Body of pancreas (tissue), 4 donors: ENCODE data around the gene SVBP.

Source experiments
- CTCF ChIP-seq, 7 experiments: fragments of 450-650 bp in 4 of 7; fragments of 200-600 bp in 3 of 7; sonication (generic) in 3 of 7; IDR thresholded peaks; one replicate each; pipeline ENCODE4 v1.5.1; 2016 to 2019; ENCODE audit warnings: antibody characterized with exemption in 7 of 7
- POLR2A ChIP-seq, 3 donors: fragments of 450-650 bp; IDR thresholded peaks; one replicate each; pipeline ENCODE4 v1.6.1; 2016; ENCODE audit warnings: antibody characterized with exemption in 3 of 3, mild to moderate bottlenecking in 2 of 3

GRCh38 chr1:42831273-42831672 lies 14.1 kb upstream of the SVBP start:
- no peak for TF ChIP-seq CTCF (IDR thresholded peaks at IDR 0.05)
- no peak for TF ChIP-seq POLR2A (IDR thresholded peaks at IDR 0.05)
